WTC11 (cell line): Measurements from ENCODE around the gene ESYT2.

ENCODE experiments used
- ARID4B ChIP-seq: sonication (generic); formaldehyde crosslinking; IDR thresholded peaks from 2 replicates; pipeline ENCODE4 v1.8.0; 2023; ENCODE audit warnings: missing genetic modification reagents, mild to moderate bottlenecking, borderline replicate concordance
- E2F4 ChIP-seq: sonication (generic); formaldehyde crosslinking; IDR thresholded peaks from 2 replicates; pipeline ENCODE4 v1.8.1; 2022; ENCODE audit warnings: low read depth, mild to moderate bottlenecking, moderate library complexity, missing genetic modification reagents, borderline replicate concordance
- IRF1 ChIP-seq: sonication (generic); formaldehyde crosslinking; IDR thresholded peaks from 2 replicates; pipeline ENCODE4 v1.8.0; 2023; ENCODE audit warnings: missing genetic modification reagents
- ZNF232 ChIP-seq: sonication (generic); formaldehyde crosslinking; IDR thresholded peaks from 2 replicates; pipeline ENCODE4 v1.8.0; 2022; ENCODE audit warnings: mild to moderate bottlenecking, missing genetic modification reagents
- TF ChIP-seq, protein P1 (sequence below): fragments of 200-600 bp; IDR thresholded peaks from 2 replicates; pipeline ENCODE4 v1.8.0; 2022; ENCODE audit warnings: antibody characterized with exemption

- TF ChIP-seq IRF1 (CRISPR knock-in tag) (no peak), E2F4 (CRISPR knock-in tag) (no peak), ARID4B (CRISPR knock-in tag) (no peak), ZNF232 (CRISPR knock-in tag) (no peak)
- TF ChIP-seq, protein P1, sequence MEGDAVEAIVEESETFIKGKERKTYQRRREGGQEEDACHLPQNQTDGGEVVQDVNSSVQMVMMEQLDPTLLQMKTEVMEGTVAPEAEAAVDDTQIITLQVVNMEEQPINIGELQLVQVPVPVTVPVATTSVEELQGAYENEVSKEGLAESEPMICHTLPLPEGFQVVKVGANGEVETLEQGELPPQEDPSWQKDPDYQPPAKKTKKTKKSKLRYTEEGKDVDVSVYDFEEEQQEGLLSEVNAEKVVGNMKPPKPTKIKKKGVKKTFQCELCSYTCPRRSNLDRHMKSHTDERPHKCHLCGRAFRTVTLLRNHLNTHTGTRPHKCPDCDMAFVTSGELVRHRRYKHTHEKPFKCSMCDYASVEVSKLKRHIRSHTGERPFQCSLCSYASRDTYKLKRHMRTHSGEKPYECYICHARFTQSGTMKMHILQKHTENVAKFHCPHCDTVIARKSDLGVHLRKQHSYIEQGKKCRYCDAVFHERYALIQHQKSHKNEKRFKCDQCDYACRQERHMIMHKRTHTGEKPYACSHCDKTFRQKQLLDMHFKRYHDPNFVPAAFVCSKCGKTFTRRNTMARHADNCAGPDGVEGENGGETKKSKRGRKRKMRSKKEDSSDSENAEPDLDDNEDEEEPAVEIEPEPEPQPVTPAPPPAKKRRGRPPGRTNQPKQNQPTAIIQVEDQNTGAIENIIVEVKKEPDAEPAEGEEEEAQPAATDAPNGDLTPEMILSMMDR: no peak
Observed at GRCh38 chr7:158865462-158865922, 36.2 kb upstream of the ESYT2 start.
